Bronchial smooth muscle cell (primary cell): ENCODE data around the gene SPDYE9. TPM values are rescaled to one million over a fixed set of nuclear protein-coding genes. Genes with fewer than 3 reads are reported as not detected.

Experiments used
- total RNA-seq: library from RNA; depleted of rRNA; stranded (reverse); fragments of >200 nt; gene quantifications from 2 replicates; pipeline ENCODE4 v1.2.1, GENCODE V29; 2014

SPDYE9 gene
- not detected in 2 replicates for total RNA-seq

DNA sequence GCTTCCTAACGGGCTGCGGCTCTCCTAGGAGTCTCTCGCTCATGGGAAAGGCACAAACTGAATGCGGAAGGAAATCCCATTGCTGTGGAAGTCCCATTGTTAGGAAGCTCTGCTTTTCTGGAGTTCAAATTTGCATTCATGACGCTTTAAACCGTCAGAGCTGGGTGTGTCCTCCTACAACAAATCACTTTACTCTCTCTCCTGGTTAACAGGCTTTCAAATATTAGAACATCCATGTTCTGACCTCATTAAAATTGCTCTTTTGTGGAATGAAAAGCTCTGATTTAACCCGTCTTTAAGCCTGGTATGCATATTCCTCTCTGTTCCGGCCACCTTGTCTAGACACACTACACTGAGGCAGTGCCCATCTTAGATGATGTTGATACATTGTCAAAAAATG lies at the start of gene SPDYE9:
Gene SPDYE9, minus strand, starts transcription at position 101 of the 400 bp plus-strand sequence. CDS start 1,800 bp downstream, outside the sequence.

GRCh38 chr7:73057811-73058210 lies 28.0 kb downstream of the SPDYE9 start, which contains the start of gene SPDYE11:
Gene SPDYE11 (minus strand): TSS chr7:73057911. CDS start chr7:73056111, 1,800 bp downstream.

DNA sequence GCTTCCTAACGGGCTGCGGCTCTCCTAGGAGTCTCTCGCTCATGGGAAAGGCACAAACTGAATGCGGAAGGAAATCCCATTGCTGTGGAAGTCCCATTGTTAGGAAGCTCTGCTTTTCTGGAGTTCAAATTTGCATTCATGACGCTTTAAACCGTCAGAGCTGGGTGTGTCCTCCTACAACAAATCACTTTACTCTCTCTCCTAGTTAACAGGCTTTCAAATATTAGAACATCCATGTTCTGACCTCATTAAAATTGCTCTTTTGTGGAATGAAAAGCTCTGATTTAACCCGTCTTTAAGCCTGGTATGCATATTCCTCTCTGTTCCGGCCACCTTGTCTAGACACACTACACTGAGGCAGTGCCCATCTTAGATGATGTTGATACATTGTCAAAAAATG lies 56.2 kb downstream of the SPDYE9 start, which contains the start of gene SPDYE8:
Gene SPDYE8, minus strand, starts transcription at position 101 of the 400 bp plus-strand sequence. CDS start 1,800 bp downstream, outside the sequence.

Other genes with a start within 250 kb of the SPDYE9 start
- 3.0 and 3.2 TPM in 2 replicates for gene POM121, start 160.9 kb downstream of the SPDYE9 start, total RNA-seq
- under 0.01 TPM in 1 of 2 replicates, not detected in the other for gene TRIM74, start 116.6 kb downstream of the SPDYE9 start, total RNA-seq
- not detected in 2 replicates for gene SPDYE8, start 56.3 kb downstream of the SPDYE9 start, total RNA-seq
- gene SPDYE11, start 28.1 kb downstream of the SPDYE9 start, total RNA-seq, result not detected in 2 replicates
- 11.8 and 14.5 TPM in 2 replicates for gene NSUN5, start 222.8 kb upstream of the SPDYE9 start, total RNA-seq
- gene TRIM50, start 242.0 kb upstream of the SPDYE9 start, total RNA-seq, result not detected in 2 replicates
- not detected in 2 replicates for gene FKBP6, start 242.1 kb upstream of the SPDYE9 start, total RNA-seq